Heart right ventricle (tissue), 16 donors: ENCODE data around the gene NEK7. TPM values are rescaled to one million over a fixed set of nuclear protein-coding genes. Genes with fewer than 3 reads are reported as not detected.

Experiments
- ATAC-seq, 8 donors: fragments of 200-7000 bp; cut with Tn5 transposase; one replicate each; pipeline ENCODE4 v1.9.1; 2020; ENCODE audit warnings: mild to moderate bottlenecking in 8 of 8, moderate library complexity in 8 of 8, moderate number of reproducible peaks in 1 of 8
- DNase-seq, 2 donors: peaks; one replicate each; pipeline ENCODE4 v3.0.0-alpha.2; 2020
- H3K27ac ChIP-seq, 10 donors: fragments of 200-600 bp; sonication (generic) in 2 of 10; one replicate each; pipeline versions ENCODE4 v1.5.0 to v1.8.0; 2020 to 2022; ENCODE audit warnings: mild to moderate bottlenecking in 3 of 10
- H3K27me3 ChIP-seq, 7 donors: fragments of 200-600 bp; one replicate each; pipeline ENCODE4 v1.8.0; 2021 to 2022; ENCODE audit warnings: mild to moderate bottlenecking in 2 of 7
- H3K36me3 ChIP-seq, 9 donors: fragments of 200-600 bp; sonication (generic) in 1 of 9; one replicate each; pipeline versions ENCODE4 v1.5.0 to v1.8.0; 2020 to 2022; ENCODE audit warnings: mild to moderate bottlenecking in 2 of 9
- H3K4me1 ChIP-seq, 9 donors: fragments of 200-600 bp; sonication (generic) in 1 of 9; one replicate each; pipeline versions ENCODE4 v1.5.0 to v1.8.0; 2020 to 2022; ENCODE audit warnings: mild to moderate bottlenecking in 4 of 9
- H3K4me3 ChIP-seq, 10 donors: fragments of 200-600 bp; sonication (generic) in 2 of 10; one replicate each; pipeline versions ENCODE4 v1.5.0 to v1.8.0; 2020 to 2022; ENCODE audit warnings: mild to moderate bottlenecking in 7 of 10, moderate library complexity in 2 of 10
- H3K9me3 ChIP-seq, 11 donors: fragments of 200-600 bp in 10 of 11; sonication (generic) in 2 of 11; one replicate each; pipeline versions ENCODE4 v1.5.0 to v1.8.0; 2013 to 2022; ENCODE audit warnings: mild to moderate bottlenecking in 2 of 11, control low read depth in 1 of 11, moderate library complexity in 1 of 11
- CTCF ChIP-seq, 9 donors: fragments of 200-600 bp; sonication (generic) in 2 of 9; IDR thresholded peaks; one replicate each; pipeline versions ENCODE4 v1.5.0 to v1.8.0; 2021 to 2022; ENCODE audit warnings: antibody characterized with exemption in 9 of 9, mild to moderate bottlenecking in 5 of 9, moderate library complexity in 1 of 9
- WGBS, 2 donors: extraction: QIAGEN DNeasy Blood & Tissue Kit; methylation state at CpG; one replicate each; pipeline ENCODE4 v1.1.7; 2013; ENCODE audit warnings: inconsistent platforms in 1 of 2; 5-methylcytosine and 5-hydroxymethylcytosine counted together
- intact Hi-C, 10 donors: fragments of 100-400 bp; cut with DNase I; formaldehyde crosslinking; loops; one replicate each; pipeline versions ENCODE4 v1.11.1 to v1.14.2; 2022
- polyA plus RNA-seq, 2 donors: library from polyadenylated mRNA; stranded (reverse); fragments of 200-250 nt; gene quantifications; one replicate each; pipeline ENCODE4 v1.2.3, GENCODE V29; 2013
- total RNA-seq, 10 donors: library from RNA; stranded (reverse); fragmentation: NEBNext Ultra II Directional in 3 of 10; extraction: Animal tissue kit (Norgen Biotek cat#: 25700) in 3 of 10; gene quantifications; one replicate each; pipeline versions ENCODE4 v1.2.1 to v1.2.4, GENCODE V29; 2021 to 2023
- donor health status: Arrhythmogenic right ventricular cardiomyopathy.
- donor health status: ischemic (EF 13 %, LVEDD 7.1; RV severe dilation, severe dysfunction).
- donor health status: healthy with polysubstance abuse.
- donor health status: DM: no; HTN: yes; CAD: no.
- donor health status: DM: no; HTN: no; CAD: no.
- donor health status: ischemic (EF 25% LVEDD 6.9; RV normal size, moderate dysfunction).
- donor health status: ischemic (EF 25% LVEDD 5.7; RV mildly dilated, moderate dysfunction).
- donor health status: healthy.
- donor health status: DM: yes; HTN: yes; CAD: no.
- donor health status: Ischemic cardiomyopathy.
- donor health status: ischemic (EF 35%, LVEDD 5.7; RV mildly dilated, moderate dysfunction).
- donor health status: nonischemic (EF 11% LVEDD 7.7; RV severe dilation, severe dysfunction).
- donor health status: DM: yes; HTN: yes; CAD: no.
- donor health status: PGD.
- donor health status: ischemic (EF 29% LVEDD 5.4; RV normal size, mild dysfunction).
- donor health status: nonischemic (EF 23%, LVEDD 6.1; RV moderate dilation, normal function).

The NEK7 gene
- total and polyA plus RNA-seq, 12 donors, result 57.3 to 279 (median 207) TPM

- no peak for TF ChIP-seq CTCF (IDR thresholded peaks at IDR 0.05)
- Histone ChIP-seq H3K27ac (no peak overlapping the region), H3K4me3 (no peak overlapping the region), H3K9me3 (no peaks in the 10 kb centered on the region), H3K36me3 (no peaks in the 10 kb centered on the region), H3K4me1 (no peaks in the 10 kb centered on the region), H3K27me3 (no peaks in the 10 kb centered on the region)
- ATAC-seq (no peak), DNase-seq (no peak)
- intact Hi-C loops, result no loop called here
- 70 to 73% methylated on average over 2 of the region's 2 CpGs for WGBS, 2 donors
Measured at GRCh38 chr1:198330982-198331615, 174.3 kb downstream of the NEK7 start.

GRCh38 chr1:198333744-198334143 is 176.9 kb downstream of the NEK7 start:
- H3K27me3 ChIP-seq, result no peaks in the 10 kb centered on the region
- 84 to 91% methylated on average over 1 of the region's 1 CpG for WGBS, 2 donors
- intact Hi-C loops, result no loop called here
- no peaks in the 10 kb centered on the region for H3K36me3 ChIP-seq
- H3K4me3 ChIP-seq, result no peak overlapping the region
- no peak overlapping the region for H3K27ac ChIP-seq
- no peaks in the 10 kb centered on the region for H3K4me1 ChIP-seq
- no peak for ATAC-seq
- no peaks in the 10 kb centered on the region for H3K9me3 ChIP-seq
- no peak for TF ChIP-seq CTCF (IDR thresholded peaks at IDR 0.05)
- no peak for DNase-seq

- intact Hi-C loops, result no loop called here
- Histone ChIP-seq H3K36me3 (no peaks in the 10 kb centered on the region), H3K4me3 (no peak overlapping the region), H3K27me3 (no peaks in the 10 kb centered on the region), H3K4me1 (no peaks in the 10 kb centered on the region), H3K27ac (no peak overlapping the region), H3K9me3 (no peaks in the 10 kb centered on the region)
- ATAC-seq (no peak), DNase-seq (no peak)
- TF ChIP-seq CTCF (IDR thresholded peaks at IDR 0.05), result no peak
- WGBS, 2 donors, result 82 to 95% methylated on average over 1 of the region's 1 CpG
Measured at GRCh38 chr1:198335663-198336062, 178.9 kb downstream of the NEK7 start.

- intact Hi-C loops, result no loop called here
- Histone ChIP-seq H3K27me3 (no peaks in the 10 kb centered on the region), H3K9me3 (no peaks in the 10 kb centered on the region), H3K36me3 (no peaks in the 10 kb centered on the region), H3K27ac (no peak overlapping the region), H3K4me3 (no peak overlapping the region), H3K4me1 (no peaks in the 10 kb centered on the region)
- no peak for ATAC-seq
- no peak for TF ChIP-seq CTCF (IDR thresholded peaks at IDR 0.05)
- no peak for DNase-seq
Measured at GRCh38 chr1:198337886-198338285, 181.1 kb downstream of the NEK7 start.
